ENCODE data around the gene LCNL1. TPM values are rescaled to one million over a fixed set of nuclear protein-coding genes. Genes with fewer than 3 reads are reported as not detected.

LCNL1 gene
- total and polyA plus RNA-seq, 4 donors: 0.01 to 0.08 TPM; not detected in 2

DNA sequence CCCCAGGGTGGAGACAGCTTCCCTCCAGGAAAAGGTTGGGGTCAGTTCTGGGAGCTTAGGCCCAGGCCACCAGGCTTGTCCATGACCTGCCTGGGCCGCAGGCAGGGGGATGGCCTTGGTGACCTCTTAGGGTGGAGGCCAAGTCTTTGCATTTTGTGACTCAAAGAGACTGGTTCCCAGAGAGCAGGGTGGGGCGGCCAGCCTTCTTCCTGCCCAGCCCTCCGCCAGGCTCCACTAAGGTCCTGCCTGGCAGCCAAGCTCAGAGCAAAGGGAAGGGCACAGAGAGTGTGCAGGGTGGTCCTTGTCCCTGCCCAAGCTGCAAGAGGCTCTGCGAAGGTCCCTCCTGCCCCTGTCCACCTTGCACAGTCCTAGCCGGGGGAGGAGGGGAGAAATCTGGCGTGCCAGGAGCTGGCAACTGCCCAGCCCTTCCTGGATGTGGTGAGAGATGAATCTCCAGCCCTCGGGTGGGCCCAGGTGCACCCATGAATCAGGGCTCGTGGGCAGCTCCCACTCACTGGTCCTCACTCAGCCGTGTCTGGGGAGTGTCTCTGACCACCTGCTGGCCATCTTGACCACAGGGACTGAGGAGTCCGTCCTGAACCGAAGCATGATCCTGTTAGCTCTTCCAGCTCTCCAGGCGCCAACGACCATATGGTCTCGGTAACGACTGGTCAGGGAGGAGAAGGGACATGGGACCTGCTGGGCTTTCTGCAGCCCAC lies 7.8 kb upstream of the LCNL1 start:
- Histone ChIP-seq H3K27ac (ENCODE audit: low read depth in 1 of 2, low read length in 2 of 2) (no peak overlapping the region), H3K4me1 (ENCODE audit: control insufficient read depth in 4 of 4, insufficient read depth in 4 of 4, low read length in 3 of 4) (peaks cover 0 to 6% (median 3%) of the 10 kb centered on the region in 4 donors), H3K4me3 (ENCODE audit: low read depth in 1 of 3, low read length in 3 of 3) (no peak overlapping the region), H3K36me3 (ENCODE audit: control insufficient read depth in 4 of 4, insufficient read depth in 3 of 4, low read depth in 1 of 4, low read length in 3 of 4) (no peaks in the 10 kb centered on the region), H3K9me3 (ENCODE audit: control insufficient read depth in 4 of 4, low read length in 3 of 4) (no peaks in the 10 kb centered on the region), H3K27me3 (ENCODE audit: control insufficient read depth in 4 of 4, insufficient read depth in 4 of 4, low read length in 3 of 4) (no peaks in the 10 kb centered on the region), H3K9ac (ENCODE audit: low read depth in 1 of 2, low read length in 2 of 2) (no peak overlapping the region)
- 72% methylated on average over 15 of the region's 15 CpGs for WGBS
- peak; percentile 40 for TF ChIP-seq NR2F2 (IDR thresholded peaks at IDR 0.05)
- no peak for TF ChIP-seq RAD21 (IDR thresholded peaks at IDR 0.05)
- no peak for TF ChIP-seq YY1 (IDR thresholded peaks at IDR 0.05)
- no peak for DNase-seq (ENCODE audit: low spot score)

DNA sequence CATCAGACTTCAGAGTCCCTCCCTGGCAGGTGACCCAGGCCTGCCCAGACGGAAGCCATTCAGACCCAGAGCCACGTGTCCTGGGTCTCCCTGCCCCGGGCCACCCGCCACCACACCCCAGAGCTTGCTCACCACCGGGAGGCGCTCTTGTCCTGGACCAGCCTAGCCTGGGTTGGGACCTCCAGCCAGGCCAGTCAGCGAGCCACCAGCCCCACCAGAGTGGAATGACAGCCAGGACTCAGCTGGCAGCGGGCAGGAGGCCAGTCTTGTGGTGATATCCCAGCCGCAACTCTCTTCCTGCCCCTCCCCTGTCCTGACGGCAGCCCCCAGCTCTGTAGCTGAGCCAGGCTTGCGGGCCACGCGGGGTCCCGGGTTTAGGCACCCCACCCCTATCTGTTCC lies 7.1 kb upstream of the LCNL1 start:
- H3K27ac ChIP-seq (ENCODE audit: low read depth in 1 of 2, low read length in 2 of 2): no peak overlapping the region
- DNase-seq (ENCODE audit: low spot score): no peak
- no peak overlapping the region for H3K4me3 ChIP-seq (ENCODE audit: low read depth in 1 of 3, low read length in 3 of 3)

GRCh38 chr9:136977223-136977622 lies 5.6 kb upstream of the LCNL1 start, which contains the start of gene PTGDS:
PTGDS (plus strand) TSS chr9:136977504; CDS start chr9:136977579, 75 bp downstream.
- Histone ChIP-seq H3K36me3 (ENCODE audit: control insufficient read depth in 4 of 4, insufficient read depth in 3 of 4, low read depth in 1 of 4, low read length in 3 of 4) (no peaks in the 10 kb centered on the region), H3K27me3 (ENCODE audit: control insufficient read depth in 4 of 4, insufficient read depth in 4 of 4, low read length in 3 of 4) (no peaks in the 10 kb centered on the region), H3K9me3 (ENCODE audit: control insufficient read depth in 4 of 4, low read length in 3 of 4) (no peaks in the 10 kb centered on the region), H3K4me1 (ENCODE audit: control insufficient read depth in 4 of 4, insufficient read depth in 4 of 4, low read length in 3 of 4) (peaks cover 0 to 7% (median 4%) of the 10 kb centered on the region in 4 donors), H3K9ac (ENCODE audit: low read depth in 1 of 2, low read length in 2 of 2) (no peak within 1 kb of the TSS), H3K27ac (ENCODE audit: low read depth in 1 of 2, low read length in 2 of 2) (no peak within 1 kb of the TSS), H3K4me3 (ENCODE audit: low read depth in 1 of 3, low read length in 3 of 3) (peak within 1 kb of the TSS in 1 of 3 donors; percentile 33)
- no peak for DNase-seq (ENCODE audit: low spot score)
- WGBS: 81% methylated on average over 10 of the region's 10 CpGs
- TF ChIP-seq FOXA1 (IDR thresholded peaks at IDR 0.05): no peak
- TF ChIP-seq HNF4A (conservative IDR thresholded peaks at IDR 0.05): no peak
- no peak for TF ChIP-seq SP1 (IDR thresholded peaks at IDR 0.05)
- no peak for TF ChIP-seq NR2F2 (IDR thresholded peaks at IDR 0.05)
- no peak for TF ChIP-seq REST (IDR thresholded peaks at IDR 0.05)
- TF ChIP-seq RXRA (IDR thresholded peaks at IDR 0.05): no peak
- TF ChIP-seq TAF1 (conservative IDR thresholded peaks at IDR 0.05): no peak
- TF ChIP-seq MAX (IDR thresholded peaks at IDR 0.05): no peak
- TF ChIP-seq HNF4G (IDR thresholded peaks at IDR 0.05): no peak

More for the DNA sequence above, 7.1 kb upstream of the LCNL1 start:
- Histone ChIP-seq H3K9ac (ENCODE audit: low read depth in 1 of 2, low read length in 2 of 2) (no peak overlapping the region), H3K36me3 (ENCODE audit: control insufficient read depth in 4 of 4, insufficient read depth in 3 of 4, low read depth in 1 of 4, low read length in 3 of 4) (no peaks in the 10 kb centered on the region), H3K4me1 (ENCODE audit: control insufficient read depth in 4 of 4, insufficient read depth in 4 of 4, low read length in 3 of 4) (peaks cover 0 to 6% (median 3%) of the 10 kb centered on the region in 4 donors), H3K9me3 (ENCODE audit: control insufficient read depth in 4 of 4, low read length in 3 of 4) (no peaks in the 10 kb centered on the region), H3K27me3 (ENCODE audit: control insufficient read depth in 4 of 4, insufficient read depth in 4 of 4, low read length in 3 of 4) (no peaks in the 10 kb centered on the region)
- no peak for TF ChIP-seq RXRA (IDR thresholded peaks at IDR 0.05)
- TF ChIP-seq TAF1 (conservative IDR thresholded peaks at IDR 0.05): no peak
- WGBS: 67% methylated on average over 14 of the region's 14 CpGs
